Fibroblast of the aortic adventitia (primary cell): ENCODE measurements around the gene TMEM97. TPM values are rescaled to one million over a fixed set of nuclear protein-coding genes. Genes with fewer than 3 reads are reported as not detected.
A peak's percentile ranks its signal among the peaks of the same experiment; 100 is the strongest.

ENCODE experiments used
- DNase-seq: peaks from one replicate; pipeline ENCODE4 v3.0.0-alpha.2; 2010; ENCODE audit warnings: low read depth
- H3K4me3 ChIP-seq: 2 replicates; pipeline ENCODE4 v1.5.1; 2011; ENCODE audit warnings: low read depth, mild to moderate bottlenecking, control low read depth, low read length, moderate library complexity
- CTCF ChIP-seq: IDR thresholded peaks from 2 replicates; pipeline ENCODE4 v1.5.1; 2011; ENCODE audit warnings: mild to moderate bottlenecking, low read length, control low read depth, inconsistent platforms; ENCODE audit not compliant: insufficient read depth
- total RNA-seq: library from RNA; depleted of rRNA; stranded (reverse); fragments of >200 nt; gene quantifications from 2 replicates; pipeline ENCODE4 v1.2.3, GENCODE V29; 2012; ENCODE audit warnings: low replicate concordance

Gene TMEM97
- total RNA-seq, 1 donor = 20.5 TPM

GRCh38 chr17:28325211-28325610 lies 6.2 kb downstream of the TMEM97 start:
- TF ChIP-seq CTCF = no peak
- DNase-seq = no peak

GRCh38 chr17:28326114-28326513 lies 7.1 kb downstream of the TMEM97 start:
- no peak overlapping the region for H3K4me3 ChIP-seq
- TF ChIP-seq CTCF = no peak
- no peak for DNase-seq

More at GRCh38 chr17:28325211-28325610, 6.2 kb downstream of the TMEM97 start:
- no peak overlapping the region for H3K4me3 ChIP-seq

- DNase-seq = no peak
- no peak overlapping the region for H3K4me3 ChIP-seq
- no peak for TF ChIP-seq CTCF
Measured at GRCh38 chr17:28327031-28327607, 8.1 kb downstream of the TMEM97 start.

GRCh38 chr17:28327709-28328108 lies 8.7 kb downstream of the TMEM97 start:
- no peak overlapping the region for H3K4me3 ChIP-seq
- DNase-seq = peak; percentile 28
- no peak for TF ChIP-seq CTCF

- DNase-seq = no peak
- H3K4me3 ChIP-seq = no peak overlapping the region
- no peak for TF ChIP-seq CTCF
Measured at GRCh38 chr17:28328325-28328724, 9.3 kb downstream of the TMEM97 start.

- no peak overlapping the region for H3K4me3 ChIP-seq
- DNase-seq = no peak
- no peak for TF ChIP-seq CTCF
Measured at GRCh38 chr17:28330671-28331070, 11.7 kb downstream of the TMEM97 start.

- no peak for DNase-seq
- no peak overlapping the region for H3K4me3 ChIP-seq
- TF ChIP-seq CTCF = no peak
Measured at GRCh38 chr17:28331891-28332420, 13.0 kb downstream of the TMEM97 start.
